ENCODE measurements around the gene BIRC6.

DNA sequence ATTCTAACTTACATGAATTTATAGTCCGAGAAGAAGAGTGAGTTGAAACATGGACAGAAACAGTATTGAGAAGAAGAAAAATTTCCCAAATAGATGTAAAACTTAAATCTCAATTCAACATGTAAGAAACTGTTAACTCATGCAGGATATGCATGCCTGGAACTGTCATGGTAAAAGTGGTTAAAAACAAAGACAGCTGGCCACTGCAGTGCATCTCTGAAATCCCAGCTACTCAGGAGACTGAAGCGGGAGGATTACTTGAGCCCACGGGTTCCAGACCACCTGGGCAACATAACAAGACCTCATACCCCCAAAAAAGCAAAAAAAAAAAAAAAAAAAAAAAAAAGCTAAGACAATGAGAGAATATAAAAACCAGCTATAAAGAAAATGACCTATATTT, 178.0 kb downstream of the BIRC6 start:
- TF ChIP-seq EZH2 (IDR thresholded peaks at IDR 0.05; ENCODE audit: low read length), result no peak
- TF ChIP-seq, protein P1, sequence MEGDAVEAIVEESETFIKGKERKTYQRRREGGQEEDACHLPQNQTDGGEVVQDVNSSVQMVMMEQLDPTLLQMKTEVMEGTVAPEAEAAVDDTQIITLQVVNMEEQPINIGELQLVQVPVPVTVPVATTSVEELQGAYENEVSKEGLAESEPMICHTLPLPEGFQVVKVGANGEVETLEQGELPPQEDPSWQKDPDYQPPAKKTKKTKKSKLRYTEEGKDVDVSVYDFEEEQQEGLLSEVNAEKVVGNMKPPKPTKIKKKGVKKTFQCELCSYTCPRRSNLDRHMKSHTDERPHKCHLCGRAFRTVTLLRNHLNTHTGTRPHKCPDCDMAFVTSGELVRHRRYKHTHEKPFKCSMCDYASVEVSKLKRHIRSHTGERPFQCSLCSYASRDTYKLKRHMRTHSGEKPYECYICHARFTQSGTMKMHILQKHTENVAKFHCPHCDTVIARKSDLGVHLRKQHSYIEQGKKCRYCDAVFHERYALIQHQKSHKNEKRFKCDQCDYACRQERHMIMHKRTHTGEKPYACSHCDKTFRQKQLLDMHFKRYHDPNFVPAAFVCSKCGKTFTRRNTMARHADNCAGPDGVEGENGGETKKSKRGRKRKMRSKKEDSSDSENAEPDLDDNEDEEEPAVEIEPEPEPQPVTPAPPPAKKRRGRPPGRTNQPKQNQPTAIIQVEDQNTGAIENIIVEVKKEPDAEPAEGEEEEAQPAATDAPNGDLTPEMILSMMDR (optimal IDR thresholded peaks at IDR 0.05 in 1 of 3, IDR thresholded peaks at IDR 0.05 in 1 of 3, conservative IDR thresholded peaks at IDR 0.05 in 1 of 3; ENCODE audit: extremely low read depth in 1 of 3, insufficient read depth in 2 of 3, low read length in 3 of 3), result no peak
